GM19468 (cell line): ENCODE data around the gene TRAPPC14.
"Not testable (repeated sequence)": the region's sequence is repeated elsewhere in the genome, so short reads cannot be mapped to it uniquely, and the experiment has no call there.

Source experiments
- ATAC-seq: cut with Tn5 transposase; IDR thresholded peaks from one replicate; pipeline ENCODE4 v1.9.1; 2021; ENCODE audit warnings: mild to moderate bottlenecking, moderate library complexity, moderate number of reproducible peaks; ENCODE audit not compliant: unreplicated experiment; ENCODE audit errors: extremely low read depth

Gene TRAPPC14

DNA sequence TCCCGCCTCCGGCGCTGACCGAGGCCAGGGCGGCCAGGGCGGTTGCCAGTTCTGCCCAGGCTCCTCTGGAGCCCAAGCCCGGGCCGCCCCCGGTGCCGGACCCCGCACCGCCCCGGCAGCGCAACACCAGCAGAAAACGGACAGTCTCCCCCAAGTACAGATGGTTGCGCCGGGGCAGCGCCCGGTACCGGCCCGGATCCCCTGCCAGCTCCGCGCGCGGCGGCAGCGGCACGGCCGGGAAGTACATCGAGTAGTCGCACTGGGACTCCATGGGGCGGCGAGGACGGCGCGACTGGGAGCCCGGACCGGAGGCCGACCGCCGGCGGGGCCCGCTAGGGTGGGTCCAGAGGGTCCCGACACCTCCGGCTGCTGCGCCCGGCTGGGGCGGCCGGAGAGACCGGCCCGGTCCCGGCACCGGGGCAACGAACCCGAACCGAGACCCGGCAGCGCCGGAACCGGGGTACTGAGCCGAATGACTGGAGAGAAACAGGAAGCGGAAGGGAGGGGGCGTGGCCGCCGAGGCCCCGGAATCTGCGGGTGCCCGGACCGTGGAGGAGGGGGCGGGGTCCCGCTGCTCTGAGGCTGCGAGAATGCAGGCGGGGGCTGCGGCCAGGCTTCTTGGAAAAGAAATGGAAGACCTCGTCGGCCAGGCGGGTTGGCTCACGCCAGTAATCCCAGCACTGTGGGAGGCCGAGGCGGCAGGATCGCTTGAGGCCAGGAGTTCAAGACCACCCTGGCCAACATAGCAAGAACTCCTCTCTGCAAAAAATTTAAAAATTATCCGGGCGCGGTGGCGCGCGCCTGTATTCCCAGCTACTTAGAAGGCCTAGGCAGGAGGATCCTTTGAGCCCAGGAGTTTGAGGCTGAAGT is at the start of gene TRAPPC14:
Gene TRAPPC14, minus strand, starts transcription at position 495 of the 870 bp plus-strand sequence. Its CDS starts 224 bp downstream, at position 271.
- ATAC-seq: peak; percentile 65

GRCh38 chr7:100204454-100204853 is 45.9 kb upstream of the TRAPPC14 start:
- no peak for ATAC-seq

DNA sequence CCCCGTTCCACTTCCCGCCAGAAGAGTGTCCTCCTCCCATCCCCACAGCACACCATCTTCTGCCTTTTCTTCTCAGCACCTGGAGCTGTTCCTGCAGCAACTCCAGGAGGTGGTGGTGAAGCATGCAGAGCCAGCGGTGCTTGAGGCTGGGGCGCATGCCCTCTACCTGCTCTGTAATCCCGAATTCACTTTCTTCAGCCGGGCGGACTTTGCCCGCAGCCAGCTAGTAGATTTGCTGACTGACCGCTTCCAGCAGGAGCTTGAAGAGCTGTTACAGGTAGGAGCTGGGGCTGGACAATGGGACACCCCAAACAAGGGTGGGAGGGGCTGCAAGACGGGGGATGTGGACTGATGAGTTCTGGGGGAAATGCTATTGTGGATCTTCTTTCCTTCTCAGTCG is 42.2 kb upstream of the TRAPPC14 start:
- ATAC-seq: no peak

GRCh38 chr7:100198266-100198665 is 39.7 kb upstream of the TRAPPC14 start:
- ATAC-seq: no peak

DNA sequence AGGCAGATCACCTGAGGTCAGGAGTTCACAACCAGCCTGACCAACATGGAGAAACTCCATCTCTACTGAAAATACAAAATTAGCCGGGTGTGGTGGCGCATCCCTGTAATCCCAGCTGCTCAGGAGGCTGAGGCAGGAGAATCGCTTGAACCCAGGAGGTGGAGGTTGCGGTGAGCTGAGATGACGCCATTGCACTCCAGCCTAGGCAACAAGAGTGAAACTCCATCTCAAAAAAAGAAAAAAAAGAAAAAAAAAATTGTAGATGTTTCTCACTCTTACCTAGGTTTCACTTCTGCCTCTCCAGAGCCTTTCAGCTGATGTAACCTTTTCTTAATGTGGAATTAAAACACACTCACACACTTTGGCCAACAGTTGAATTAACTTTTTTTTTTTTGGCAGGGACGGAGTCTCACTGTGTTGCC is 37.4 kb upstream of the TRAPPC14 start:
- not testable (repeated sequence) for ATAC-seq

GRCh38 chr7:100195222-100195621 is 36.7 kb upstream of the TRAPPC14 start:
- no peak for ATAC-seq

DNA sequence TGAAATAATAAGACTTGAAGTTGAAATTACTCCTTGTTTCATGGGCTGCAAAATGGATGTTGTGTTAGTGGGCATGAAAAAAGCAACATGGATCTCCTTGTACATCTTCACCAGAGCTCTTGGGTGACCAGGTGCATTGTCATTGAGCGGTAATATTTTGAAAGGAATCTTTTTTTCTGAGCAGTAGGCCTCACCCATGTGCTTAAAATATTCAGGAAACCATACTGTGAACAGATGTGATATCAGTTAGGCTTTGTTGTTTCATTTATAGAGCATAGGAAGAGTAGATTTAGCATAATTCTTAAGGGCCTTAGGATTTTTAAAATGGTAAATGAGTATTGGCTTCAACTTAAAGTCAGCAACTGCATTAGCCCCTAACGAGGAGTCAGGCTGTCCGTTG is 34.4 kb upstream of the TRAPPC14 start:
- ATAC-seq: no peak

- not testable (repeated sequence) for ATAC-seq
Observed at GRCh38 chr7:100192281-100192862, 33.8 kb upstream of the TRAPPC14 start.

- no peak for ATAC-seq
Observed at GRCh38 chr7:100191775-100192174, 33.3 kb upstream of the TRAPPC14 start.

GRCh38 chr7:100190048-100190711 is 31.7 kb upstream of the TRAPPC14 start:
- ATAC-seq: peak; percentile 29

- no peak for ATAC-seq
Observed at GRCh38 chr7:100189061-100189460, 30.5 kb upstream of the TRAPPC14 start.

DNA sequence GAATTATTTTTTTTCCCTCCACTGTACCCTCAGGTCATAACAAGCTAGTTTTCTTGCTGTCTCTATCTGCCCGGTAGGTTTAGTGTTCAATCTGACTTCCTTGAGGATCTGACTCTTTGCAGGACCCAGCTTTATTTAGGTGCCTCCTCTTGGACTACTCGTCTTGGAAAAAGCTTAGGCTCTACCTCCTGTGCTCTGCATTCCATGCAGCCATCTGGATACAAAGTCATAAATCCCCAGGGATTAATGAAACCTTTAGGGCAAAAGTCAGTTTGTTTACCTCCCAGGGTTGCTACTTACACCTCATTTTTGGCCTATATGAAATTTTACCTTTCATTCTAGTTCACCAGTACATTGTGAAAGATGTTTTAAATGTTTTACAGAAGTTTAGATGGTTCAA is 27.2 kb upstream of the TRAPPC14 start:
- ATAC-seq: no peak

GRCh38 chr7:100183090-100183489 is 24.6 kb upstream of the TRAPPC14 start:
- not testable (repeated sequence) for ATAC-seq

- not testable (repeated sequence) for ATAC-seq
Observed at GRCh38 chr7:100182616-100183015, 24.1 kb upstream of the TRAPPC14 start.

GRCh38 chr7:100180084-100180483 is 21.6 kb upstream of the TRAPPC14 start:
- ATAC-seq: not testable (repeated sequence)

DNA sequence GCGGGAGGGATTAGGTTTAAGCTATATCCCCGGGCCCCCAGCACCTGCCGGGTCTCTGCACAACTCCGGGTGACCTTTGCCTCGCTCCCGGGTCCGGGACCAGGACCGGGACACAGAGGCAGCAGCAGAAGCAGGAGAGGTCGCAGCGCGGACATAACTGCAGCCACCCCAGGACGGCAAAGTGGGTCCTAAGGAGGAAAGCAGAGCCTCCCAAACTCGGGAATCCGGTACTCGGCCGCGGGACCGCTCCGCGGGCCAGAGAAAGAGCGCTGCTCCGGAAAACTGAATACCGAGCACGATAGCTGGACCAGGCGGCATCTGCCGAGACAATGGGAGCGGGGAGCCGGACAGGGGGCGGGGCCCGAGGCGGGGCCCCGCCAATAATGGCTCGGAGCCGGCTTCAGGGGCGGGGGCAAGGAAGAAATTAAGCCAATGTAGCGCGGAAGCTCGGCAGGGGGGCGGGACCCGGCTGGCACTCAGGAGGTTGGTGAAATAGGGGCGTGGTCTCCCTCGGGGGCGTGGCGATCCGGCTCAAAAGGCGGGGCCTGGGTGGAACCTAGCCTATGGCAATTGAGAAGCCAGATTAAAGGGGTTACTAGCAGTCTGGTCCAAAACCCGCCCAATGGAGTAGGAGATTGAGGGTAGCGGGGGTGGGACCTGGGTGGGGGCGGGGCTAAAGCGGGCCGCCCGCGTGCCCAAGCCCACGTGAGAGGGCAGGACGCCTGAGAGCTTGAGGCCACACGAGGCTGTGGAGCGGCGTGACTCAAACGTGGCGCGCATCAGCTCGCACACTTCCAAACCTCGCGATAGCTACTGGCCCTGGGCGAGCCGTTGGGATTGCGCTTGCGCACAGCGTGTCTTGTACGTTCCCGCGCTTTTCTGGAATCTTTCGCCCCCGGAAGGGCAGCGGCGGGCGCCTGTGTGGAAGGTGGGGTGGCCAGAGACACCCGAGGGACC is 18.8 kb upstream of the TRAPPC14 start, which contains the start of the genes GPC2 and STAG3:
Gene GPC2, minus strand, starts transcription at position 337 of the 957 bp plus-strand sequence. Its CDS starts 182 bp downstream, at position 155.
Gene STAG3, plus strand, starts transcription at position 874 of the 957 bp plus-strand sequence. CDS start 2,639 bp downstream, outside the sequence.
- peak; percentile 78 for ATAC-seq

DNA sequence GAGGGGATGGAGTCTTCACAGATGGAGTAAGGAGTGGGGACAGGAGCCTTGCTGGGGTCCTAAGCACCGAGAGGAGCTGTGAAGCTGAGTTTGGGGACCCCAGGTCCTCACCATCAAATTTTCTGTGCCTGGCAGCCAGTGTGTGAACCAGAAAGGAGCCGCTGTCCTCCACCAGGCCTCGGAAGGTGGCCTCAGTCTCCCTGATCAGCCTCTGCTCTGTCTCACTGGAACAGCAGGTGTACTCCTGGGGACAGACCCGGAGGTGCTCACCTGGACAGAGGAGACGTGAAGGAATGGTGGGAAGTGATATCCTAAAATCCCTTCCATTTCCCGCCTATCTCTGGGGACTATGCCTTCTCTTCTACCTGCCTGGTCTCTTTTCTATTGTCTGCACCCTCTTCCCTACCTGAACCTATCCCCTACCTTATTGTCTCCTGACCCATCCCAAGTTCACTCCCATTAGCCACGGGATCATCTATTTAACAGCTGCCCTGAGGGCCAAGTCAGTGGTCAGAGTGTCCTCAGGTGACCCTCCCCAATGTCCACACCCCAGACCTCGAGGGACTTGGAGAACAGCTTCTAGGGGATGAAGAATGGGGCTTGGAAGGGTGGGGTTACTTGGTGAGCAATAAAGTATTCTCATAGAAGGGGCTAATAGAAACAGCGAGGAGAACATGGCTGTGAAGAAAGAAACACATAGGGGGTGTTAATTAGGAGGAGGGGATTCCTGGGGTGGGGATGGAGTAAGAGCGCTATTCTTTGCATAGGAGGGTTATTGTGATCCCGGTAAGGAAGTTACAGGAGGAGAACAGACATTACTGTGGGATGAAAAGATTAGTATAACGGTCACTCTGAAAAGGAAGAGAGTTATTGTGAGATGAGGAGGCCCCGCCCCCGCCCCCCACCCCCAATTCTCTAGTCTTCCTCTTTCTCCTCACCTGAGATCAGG is 17.8 kb upstream of the TRAPPC14 start:
- ATAC-seq: no peak

- ATAC-seq: no peak
Observed at GRCh38 chr7:100175296-100175935, 16.9 kb upstream of the TRAPPC14 start.
